Measurements from ENCODE around the gene SMCP.

Gene SMCP

GRCh38 chr1:152878042-152878441 lies at the start of gene SMCP:
Gene SMCP, plus strand, starts transcription at chr1:152878322. Its CDS starts 6,101 bp downstream, at chr1:152884423.
- no peak for DNase-seq

GRCh38 chr1:152836870-152837269 lies 41.3 kb upstream of the SMCP start:
- DNase-seq, result no peak

GRCh38 chr1:152842556-152842955 lies 35.6 kb upstream of the SMCP start, which contains the start of gene LCE6A:
Gene LCE6A, plus strand, starts transcription at chr1:152842856. Its CDS starts 665 bp downstream, at chr1:152843521.
- no peak for DNase-seq

GRCh38 chr1:152855661-152856060 lies 22.5 kb upstream of the SMCP start:
- DNase-seq, result no peak

GRCh38 chr1:152858062-152858461 lies 20.1 kb upstream of the SMCP start:
- no peak for DNase-seq

GRCh38 chr1:152859696-152860095 lies 18.4 kb upstream of the SMCP start, which contains the start of gene LCE7A:
Gene LCE7A, plus strand, starts transcription at chr1:152859996. Its CDS starts 702 bp downstream, at chr1:152860698.
- DNase-seq, result no peak

- no peak for DNase-seq
Measured at GRCh38 chr1:152860129-152860528, 18.0 kb upstream of the SMCP start.

GRCh38 chr1:152861374-152861773 lies 16.7 kb upstream of the SMCP start:
- DNase-seq, result no peak

- no peak for DNase-seq
Measured at GRCh38 chr1:152864443-152864842, 13.7 kb upstream of the SMCP start.

- DNase-seq, result no peak
Measured at GRCh38 chr1:152866321-152866720, 11.8 kb upstream of the SMCP start.

- DNase-seq, result peak; percentile 67
Measured at GRCh38 chr1:152869808-152870419, 8.2 kb upstream of the SMCP start.

- peak; percentile 26 for DNase-seq
Measured at GRCh38 chr1:152870831-152871730, 7.0 kb upstream of the SMCP start.

GRCh38 chr1:152871731-152872126 lies 6.4 kb upstream of the SMCP start:
- no peak for DNase-seq

- DNase-seq, result peak; percentile 70
Measured at GRCh38 chr1:152873495-152873894, 4.6 kb upstream of the SMCP start.

- no peak for DNase-seq
Measured at GRCh38 chr1:152876827-152877226, 1.3 kb upstream of the SMCP start.

- no peak for DNase-seq
Measured at GRCh38 chr1:152879559-152880198, 1.6 kb downstream of the SMCP start.

- no peak for DNase-seq
Measured at GRCh38 chr1:152880316-152880715, 2.2 kb downstream of the SMCP start.

GRCh38 chr1:152880907-152881306 lies 2.8 kb downstream of the SMCP start:
- no peak for DNase-seq

- DNase-seq, result no peak
Measured at GRCh38 chr1:152884085-152884484, 6.0 kb downstream of the SMCP start.

GRCh38 chr1:152884506-152884905 lies 6.4 kb downstream of the SMCP start:
- no peak for DNase-seq

GRCh38 chr1:152884966-152885624 lies 7.0 kb downstream of the SMCP start:
- peak; percentile 68 for DNase-seq

- peak; percentile 27 for DNase-seq
Measured at GRCh38 chr1:152886085-152886484, 8.0 kb downstream of the SMCP start.

Measured in fibroblast of upper back skin (primary cell).